ENCODE measurements around the gene ACTL10.

DNA sequence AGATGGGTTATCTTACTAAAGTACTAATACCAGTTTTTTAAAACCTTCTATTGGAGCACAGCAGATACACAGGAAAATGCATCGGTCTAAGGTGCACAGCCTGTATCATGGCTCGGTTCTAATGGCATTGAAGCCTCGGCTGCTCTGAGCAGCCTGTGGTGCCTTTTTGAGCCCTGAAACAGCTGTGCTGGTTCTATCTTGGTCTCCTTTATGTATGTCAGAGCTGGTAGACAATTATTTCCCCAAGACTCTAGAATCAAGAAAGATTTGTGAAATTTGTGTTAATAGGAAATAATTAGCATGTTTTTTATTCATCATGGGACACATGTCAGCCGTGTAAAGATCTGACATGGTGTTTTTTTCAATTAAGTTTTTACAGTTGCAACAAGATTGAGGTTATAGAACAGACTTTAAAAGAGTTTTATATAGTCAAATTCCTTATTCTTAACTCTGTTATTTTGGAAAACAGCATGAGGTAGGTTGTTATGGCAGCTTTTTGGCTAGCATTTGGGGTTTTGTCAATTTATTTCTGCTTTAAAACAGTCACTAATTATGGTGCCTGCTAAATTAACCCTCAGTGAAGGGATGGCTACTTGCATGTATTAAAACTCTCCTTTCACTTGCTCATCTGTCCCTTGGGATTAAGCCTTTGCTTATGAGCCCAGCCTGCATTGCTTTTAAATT is 44.9 kb upstream of the ACTL10 start:
- TF ChIP-seq GATA3 (IDR thresholded peaks at IDR 0.05; ENCODE audit: low read depth, low read length) = no peak
- no peak for TF ChIP-seq GATA2 (IDR thresholded peaks at IDR 0.05; ENCODE audit: low read depth, low read length)

Measured in SH-SY5Y (cell line).